ENCODE results near the gene SNCG.

The SNCG gene

GRCh38 chr10:86953747-86954680, 4.4 kb upstream of the SNCG start:
- Mint-ChIP-seq H3K4me1 (ENCODE audit: low read depth) (peaks cover 5% of the 10 kb centered on the region), H3K36me3 (ENCODE audit: low read depth) (peaks cover 6% of the 10 kb centered on the region), H3K4me3 (no peak overlapping the region), H3K9me3 (peaks cover 12% of the 10 kb centered on the region), H3K27me3 (ENCODE audit: low read depth) (no peaks in the 10 kb centered on the region), H3K27ac (no peak overlapping the region)

- H3K4me3 Mint-ChIP-seq: no peak overlapping the region
- H3K27ac Mint-ChIP-seq: no peak overlapping the region
- peaks cover 6% of the 10 kb centered on the region for H3K36me3 Mint-ChIP-seq (ENCODE audit: low read depth)
- no peaks in the 10 kb centered on the region for H3K27me3 Mint-ChIP-seq (ENCODE audit: low read depth)
- peaks cover 5% of the 10 kb centered on the region for H3K4me1 Mint-ChIP-seq (ENCODE audit: low read depth)
- peaks cover 12% of the 10 kb centered on the region for H3K9me3 Mint-ChIP-seq
These were observed 3.5 kb upstream of the SNCG start for GRCh38 chr10:86954681-86955500.

- Mint-ChIP-seq H3K27me3 (ENCODE audit: low read depth) (no peaks in the 10 kb centered on the region), H3K27ac (no peak overlapping the region), H3K4me1 (ENCODE audit: low read depth) (no peaks in the 10 kb centered on the region), H3K9me3 (peaks cover 9% of the 10 kb centered on the region), H3K4me3 (no peak overlapping the region), H3K36me3 (ENCODE audit: low read depth) (peaks cover 2% of the 10 kb centered on the region)
These were observed 2.8 kb upstream of the SNCG start for GRCh38 chr10:86955501-86956194.

- H3K9me3 Mint-ChIP-seq: peaks cover 9% of the 10 kb centered on the region
- no peaks in the 10 kb centered on the region for H3K4me1 Mint-ChIP-seq (ENCODE audit: low read depth)
- no peak overlapping the region for H3K27ac Mint-ChIP-seq
- H3K4me3 Mint-ChIP-seq: no peak overlapping the region
- H3K27me3 Mint-ChIP-seq (ENCODE audit: low read depth): no peaks in the 10 kb centered on the region
- H3K36me3 Mint-ChIP-seq (ENCODE audit: low read depth): peaks cover 2% of the 10 kb centered on the region
These were observed 2.1 kb upstream of the SNCG start for GRCh38 chr10:86956195-86956847.

- Mint-ChIP-seq H3K36me3 (ENCODE audit: low read depth) (peaks cover 2% of the 10 kb centered on the region), H3K27me3 (ENCODE audit: low read depth) (no peaks in the 10 kb centered on the region), H3K4me3 (no peak overlapping the region), H3K4me1 (ENCODE audit: low read depth) (no peaks in the 10 kb centered on the region), H3K9me3 (peaks cover 7% of the 10 kb centered on the region), H3K27ac (no peak overlapping the region)
These were observed 1.5 kb upstream of the SNCG start for GRCh38 chr10:86956848-86957448.

- H3K4me1 Mint-ChIP-seq (ENCODE audit: low read depth): no peaks in the 10 kb centered on the region
- H3K27ac Mint-ChIP-seq: no peak within 1 kb of the TSS
- H3K36me3 Mint-ChIP-seq (ENCODE audit: low read depth): no peaks in the 10 kb centered on the region
- H3K27me3 Mint-ChIP-seq (ENCODE audit: low read depth): no peaks in the 10 kb centered on the region
- peaks cover under 1% of the 10 kb centered on the region for H3K9me3 Mint-ChIP-seq
- no peak within 1 kb of the TSS for H3K4me3 Mint-ChIP-seq
These were observed 806 bp upstream of the SNCG start, which contains the start of gene MMRN2 for GRCh38 chr10:86957471-86958115. TSS of gene MMRN2 (minus strand) at chr10:86957615. CDS start at chr10:86957541, 74 bp downstream.

- H3K27ac Mint-ChIP-seq: no peak overlapping the region
- H3K36me3 Mint-ChIP-seq (ENCODE audit: low read depth): no peaks in the 10 kb centered on the region
- no peaks in the 10 kb centered on the region for H3K9me3 Mint-ChIP-seq
- H3K4me3 Mint-ChIP-seq: no peak overlapping the region
- no peaks in the 10 kb centered on the region for H3K4me1 Mint-ChIP-seq (ENCODE audit: low read depth)
- no peaks in the 10 kb centered on the region for H3K27me3 Mint-ChIP-seq (ENCODE audit: low read depth)
These were observed 720 bp downstream of the SNCG start for GRCh38 chr10:86958901-86959736.

GRCh38 chr10:86959737-86960002, 1.3 kb downstream of the SNCG start:
- no peaks in the 10 kb centered on the region for H3K9me3 Mint-ChIP-seq
- H3K36me3 Mint-ChIP-seq (ENCODE audit: low read depth): no peaks in the 10 kb centered on the region
- no peak overlapping the region for H3K27ac Mint-ChIP-seq
- H3K4me3 Mint-ChIP-seq: no peak overlapping the region
- H3K27me3 Mint-ChIP-seq (ENCODE audit: low read depth): no peaks in the 10 kb centered on the region
- no peaks in the 10 kb centered on the region for H3K4me1 Mint-ChIP-seq (ENCODE audit: low read depth)

GRCh38 chr10:86960003-86960862, 1.8 kb downstream of the SNCG start:
- no peak overlapping the region for H3K4me3 Mint-ChIP-seq

GRCh38 chr10:86960863-86961434, 2.5 kb downstream of the SNCG start:
- no peaks in the 10 kb centered on the region for H3K9me3 Mint-ChIP-seq
- no peaks in the 10 kb centered on the region for H3K27me3 Mint-ChIP-seq (ENCODE audit: low read depth)
- no peak overlapping the region for H3K4me3 Mint-ChIP-seq
- H3K36me3 Mint-ChIP-seq (ENCODE audit: low read depth): no peaks in the 10 kb centered on the region
- H3K4me1 Mint-ChIP-seq (ENCODE audit: low read depth): peaks cover 5% of the 10 kb centered on the region
- no peak overlapping the region for H3K27ac Mint-ChIP-seq

More at GRCh38 chr10:86960003-86960862, 1.8 kb downstream of the SNCG start:
- H3K4me1 Mint-ChIP-seq (ENCODE audit: low read depth): no peaks in the 10 kb centered on the region
- no peaks in the 10 kb centered on the region for H3K27me3 Mint-ChIP-seq (ENCODE audit: low read depth)
- no peaks in the 10 kb centered on the region for H3K36me3 Mint-ChIP-seq (ENCODE audit: low read depth)
- H3K9me3 Mint-ChIP-seq: no peaks in the 10 kb centered on the region
- H3K27ac Mint-ChIP-seq: no peak overlapping the region

GRCh38 chr10:86961481-86962091, 3.2 kb downstream of the SNCG start:
- no peak overlapping the region for H3K27ac Mint-ChIP-seq
- no peaks in the 10 kb centered on the region for H3K9me3 Mint-ChIP-seq
- H3K4me3 Mint-ChIP-seq: no peak overlapping the region
- peaks cover 11% of the 10 kb centered on the region for H3K4me1 Mint-ChIP-seq (ENCODE audit: low read depth)
- peaks cover 5% of the 10 kb centered on the region for H3K27me3 Mint-ChIP-seq (ENCODE audit: low read depth)
- H3K36me3 Mint-ChIP-seq (ENCODE audit: low read depth): no peaks in the 10 kb centered on the region
